PC-3 (cell line): Measurements from ENCODE around the gene FAM209B. TPM values are rescaled to one million over a fixed set of nuclear protein-coding genes. Genes with fewer than 3 reads are reported as not detected.
A peak's percentile ranks its signal among the peaks of the same experiment; 100 is the strongest.

Source experiments
- ATAC-seq: fragments of 200-7000 bp; cut with Tn5 transposase; 2 replicates; pipeline ENCODE4 v1.9.1; 2020; ENCODE audit warnings: mild to moderate bottlenecking, moderate library complexity
- BruUV-seq: library from RNA; stranded (reverse); fragments of 400-500 nt; replicated peaks from 2 replicates; lab custom pipeline; 2021; lab: Mats Ljungman, UMichigan
- CTCF ChIA-PET: fragments of 300-600 bp; sonication (Branson Sonifier 250); formaldehyde crosslinking; loops from one replicate; lab custom pipeline; 2022; ENCODE audit warnings: antibody characterized with exemption; lab: Charles Lee
- POLR2A ChIA-PET: fragments of 300-600 bp; sonication (Branson Sonifier 250); formaldehyde crosslinking; loops from one replicate; lab custom pipeline; 2022; ENCODE audit warnings: antibody characterized with exemption; ENCODE audit not compliant: unreplicated experiment; lab: Charles Lee
- DNase-seq: peaks from one replicate; pipeline ENCODE4 v3.0.0-alpha.2; 2015
- H2AFZ ChIP-seq: fragments of 300-600 bp; sonication (generic); 2 replicates; pipeline ENCODE4 v1.6.0; 2016; ENCODE audit warnings: antibody characterized with exemption, low read length
- H3F3A ChIP-seq: fragments of 300-600 bp; sonication (generic); one replicate; pipeline ENCODE4 v1.6.0; 2017; ENCODE audit warnings: antibody characterized with exemption, low read length, control low read depth, mild to moderate bottlenecking; ENCODE audit not compliant: unreplicated experiment
- H3K27ac ChIP-seq: fragments of 300-600 bp; sonication (generic); 2 replicates; pipeline ENCODE4 v1.5.1; 2016; ENCODE audit warnings: mild to moderate bottlenecking, low read length
- H3K27me3 ChIP-seq: fragments of 300-600 bp; sonication (generic); 2 replicates; pipeline ENCODE4 v1.6.1; 2016; ENCODE audit warnings: low read length, mixed read lengths
- H3K36me3 ChIP-seq: fragments of 300-600 bp; sonication (generic); 2 replicates; pipeline ENCODE4 v1.6.1; 2016; ENCODE audit warnings: low read depth, mixed run types, low read length, mixed read lengths
- H3K4me1 ChIP-seq: fragments of 300-600 bp; sonication (generic); 2 replicates; pipeline ENCODE4 v1.5.1; 2016; ENCODE audit warnings: low read length; ENCODE audit not compliant: insufficient read depth
- H3K4me2 ChIP-seq: fragments of 300-600 bp; sonication (generic); 2 replicates; pipeline ENCODE4 v1.6.0; 2016; ENCODE audit warnings: low read length
- H3K4me3 ChIP-seq: fragments of 300-600 bp; sonication (generic); 2 replicates; pipeline ENCODE4 v1.5.1; 2016; ENCODE audit warnings: mild to moderate bottlenecking, low read length, mixed read lengths
- H3K79me2 ChIP-seq: fragments of 300-600 bp; sonication (generic); 2 replicates; pipeline ENCODE4 v1.6.1; 2017; ENCODE audit warnings: low read length, mixed read lengths
- H3K9ac ChIP-seq: fragments of 300-600 bp; sonication (generic); 2 replicates; pipeline ENCODE4 v1.6.0; 2016; ENCODE audit warnings: mild to moderate bottlenecking, low read length
- H3K9me2 ChIP-seq: fragments of 300-600 bp; sonication (generic); replicated peaks from 2 replicates; pipeline ENCODE4 v1.6.1; 2016; ENCODE audit warnings: mixed run types, low read length, mixed read lengths
- H3K9me3 ChIP-seq: fragments of 300-600 bp; sonication (generic); 2 replicates; pipeline ENCODE4 v1.6.1; 2016; ENCODE audit warnings: low read length, mixed read lengths
- H4K20me1 ChIP-seq: fragments of 300-600 bp; sonication (generic); 2 replicates; pipeline ENCODE4 v1.6.1; 2016; ENCODE audit warnings: low read length, mixed read lengths
- EZH2 ChIP-seq: fragments of 300-600 bp; sonication (generic); IDR thresholded peaks from one replicate; pipeline ENCODE4 v1.6.1; 2017; ENCODE audit warnings: antibody characterized with exemption, mild to moderate bottlenecking, low read length; ENCODE audit not compliant: unreplicated experiment
- EZH2phosphoT487 ChIP-seq: fragments of 300-600 bp; sonication (generic); IDR thresholded peaks from 2 replicates; pipeline ENCODE4 v1.6.1; 2018; ENCODE audit warnings: mild to moderate bottlenecking, antibody characterized with exemption, low read length, borderline replicate concordance
- intact Hi-C: fragments of 100-400 bp; cut with micrococcal nuclease; formaldehyde crosslinking; loops from 2 replicates; pipeline ENCODE4 v1.9.0; 2023
- total RNA-seq: library from RNA; depleted of rRNA; stranded (reverse); fragments of >200 nt; gene quantifications from 2 replicates; pipeline ENCODE4 v1.2.3, GENCODE V29; 2014
- TF ChIP-seq, protein P1 (sequence below): fragments of 300-600 bp; sonication (generic); conservative IDR thresholded peaks from 2 replicates; pipeline ENCODE4 v1.5.1; 2017; ENCODE audit warnings: antibody characterized with exemption, low read depth, mild to moderate bottlenecking, low read length

FAM209B gene
- total RNA-seq, 1 experiment from 2014 or later = 0.58 TPM

DNA sequence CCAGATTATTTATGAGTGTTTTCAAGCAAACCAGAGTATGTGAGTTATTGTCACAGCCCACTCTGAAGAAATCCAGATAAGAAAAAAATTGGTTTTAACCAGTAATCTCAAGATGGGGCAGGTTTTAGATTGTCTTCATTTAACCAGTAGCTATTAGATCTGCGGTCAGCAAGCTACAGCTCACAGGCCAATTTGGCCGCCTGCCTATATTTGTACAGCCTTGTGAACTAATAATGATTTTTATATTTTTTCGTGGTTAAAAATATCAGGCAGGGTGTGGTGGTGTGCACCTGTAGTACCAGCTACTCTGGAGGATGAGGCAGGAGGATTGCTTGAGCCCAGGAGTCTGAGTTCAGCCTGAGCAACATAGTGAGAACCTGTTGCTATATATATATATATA is 5.0 kb downstream of the FAM209B start:
- peak; percentile 51 for ATAC-seq
- Histone ChIP-seq H4K20me1 (no peaks in the 10 kb centered on the region), H3F3A (no peaks in the 10 kb centered on the region), H2AFZ (no peak overlapping the region), H3K79me2 (no peaks in the 10 kb centered on the region), H3K9me2 (no peaks in the 10 kb centered on the region), H3K4me2 (no peak overlapping the region), H3K4me3 (no peak overlapping the region), H3K4me1 (no peaks in the 10 kb centered on the region), H3K36me3 (no peaks in the 10 kb centered on the region), H3K9ac (no peak overlapping the region), H3K27ac (no peak overlapping the region), H3K27me3 (no peaks in the 10 kb centered on the region), H3K9me3 (no peaks in the 10 kb centered on the region)
- intact Hi-C loops = no loop called here
- ChIA-PET CTCF (interaction anchor here (0.6 kb wide), 1 partner anchor 12 kb away, joined by 3 read pairs; no protein-coding TSS in a partner anchor), POLR2A (interaction anchor here (0.6 kb wide), 1 partner anchor 42 kb away, joined by 3 read pairs; no protein-coding TSS in a partner anchor)
- DNase-seq = peak; percentile 42
- no peak for TF ChIP-seq EZH2
- no peak for TF ChIP-seq EZH2phosphoT487
- TF ChIP-seq, protein P1, sequence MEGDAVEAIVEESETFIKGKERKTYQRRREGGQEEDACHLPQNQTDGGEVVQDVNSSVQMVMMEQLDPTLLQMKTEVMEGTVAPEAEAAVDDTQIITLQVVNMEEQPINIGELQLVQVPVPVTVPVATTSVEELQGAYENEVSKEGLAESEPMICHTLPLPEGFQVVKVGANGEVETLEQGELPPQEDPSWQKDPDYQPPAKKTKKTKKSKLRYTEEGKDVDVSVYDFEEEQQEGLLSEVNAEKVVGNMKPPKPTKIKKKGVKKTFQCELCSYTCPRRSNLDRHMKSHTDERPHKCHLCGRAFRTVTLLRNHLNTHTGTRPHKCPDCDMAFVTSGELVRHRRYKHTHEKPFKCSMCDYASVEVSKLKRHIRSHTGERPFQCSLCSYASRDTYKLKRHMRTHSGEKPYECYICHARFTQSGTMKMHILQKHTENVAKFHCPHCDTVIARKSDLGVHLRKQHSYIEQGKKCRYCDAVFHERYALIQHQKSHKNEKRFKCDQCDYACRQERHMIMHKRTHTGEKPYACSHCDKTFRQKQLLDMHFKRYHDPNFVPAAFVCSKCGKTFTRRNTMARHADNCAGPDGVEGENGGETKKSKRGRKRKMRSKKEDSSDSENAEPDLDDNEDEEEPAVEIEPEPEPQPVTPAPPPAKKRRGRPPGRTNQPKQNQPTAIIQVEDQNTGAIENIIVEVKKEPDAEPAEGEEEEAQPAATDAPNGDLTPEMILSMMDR = no peak
- no TSS peak for BruUV-seq

DNA sequence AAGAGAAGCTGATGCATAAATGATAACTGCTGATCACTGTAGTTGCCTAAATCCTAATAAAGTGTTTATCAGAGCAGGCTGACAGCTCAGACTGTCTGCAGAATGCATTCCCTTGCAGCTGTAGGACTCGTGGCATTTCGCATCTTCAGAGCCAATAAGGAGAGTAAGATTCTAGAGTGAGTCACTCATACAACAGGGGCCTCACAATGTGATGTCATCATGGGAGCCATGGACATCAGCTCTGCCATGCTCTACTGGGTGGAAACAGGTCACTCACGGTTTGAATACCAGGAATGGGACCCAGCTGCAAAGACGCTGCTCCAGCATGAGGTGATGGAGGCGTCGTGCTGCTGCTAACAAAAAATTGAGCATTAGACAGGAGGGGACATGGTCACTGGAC is 7.4 kb downstream of the FAM209B start:
- ChIA-PET CTCF (no interaction called here), POLR2A (interaction anchor here (0.6 kb wide), 1 partner anchor 439 kb away, joined by 6 read pairs; no protein-coding TSS in a partner anchor)
- H3K4me1 ChIP-seq = no peaks in the 10 kb centered on the region
- DNase-seq (no peak), ATAC-seq (no peak)
- H3K4me2 ChIP-seq = no peak overlapping the region
- no peaks in the 10 kb centered on the region for H3K79me2 ChIP-seq
- H3K27ac ChIP-seq = no peak overlapping the region
- no peaks in the 10 kb centered on the region for H3K9me3 ChIP-seq
- no peak overlapping the region for H2AFZ ChIP-seq
- no peaks in the 10 kb centered on the region for H3K27me3 ChIP-seq
- intact Hi-C loops = no loop called here
- TF ChIP-seq EZH2 (no peak), EZH2phosphoT487 (no peak)
- TF ChIP-seq, protein P1 = no peak
- H3K36me3 ChIP-seq = no peaks in the 10 kb centered on the region
- BruUV-seq = no TSS peak
- no peak overlapping the region for H3K4me3 ChIP-seq
- H3F3A ChIP-seq = no peaks in the 10 kb centered on the region
- H4K20me1 ChIP-seq = no peaks in the 10 kb centered on the region
- H3K9ac ChIP-seq = no peak overlapping the region
- no peaks in the 10 kb centered on the region for H3K9me2 ChIP-seq

DNA sequence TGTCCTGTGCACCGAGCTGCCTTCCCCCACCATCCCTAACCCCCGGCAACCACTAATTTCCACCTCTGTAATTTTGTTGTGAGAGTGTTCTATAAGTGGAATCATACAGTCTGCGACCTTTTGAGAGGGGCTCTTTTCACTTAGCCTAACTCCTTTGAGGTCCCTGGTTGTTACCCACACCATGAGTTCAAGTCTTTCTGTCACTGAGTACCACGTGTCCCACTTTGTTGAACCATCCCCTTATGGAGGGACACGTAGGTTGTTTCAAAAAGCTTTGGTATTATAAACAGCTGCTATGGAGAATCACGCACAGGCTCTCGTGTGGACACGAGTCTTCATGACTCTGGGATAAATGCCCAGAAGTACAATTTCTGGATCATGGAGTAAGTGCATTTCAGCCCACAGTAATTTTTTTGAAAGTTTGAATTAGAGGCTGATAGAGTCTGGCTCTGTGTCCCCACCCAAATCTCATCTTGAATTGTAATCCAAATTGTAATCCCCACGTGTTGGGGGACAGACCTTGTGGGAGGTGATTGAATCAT is 9.5 kb downstream of the FAM209B start:
- no peaks in the 10 kb centered on the region for H3K9me2 ChIP-seq
- intact Hi-C loops = no loop called here
- H3K27ac ChIP-seq = no peak overlapping the region
- H3F3A ChIP-seq = no peaks in the 10 kb centered on the region
- ATAC-seq (no peak), DNase-seq (no peak)
- H3K27me3 ChIP-seq = no peaks in the 10 kb centered on the region
- H2AFZ ChIP-seq = no peak overlapping the region
- no peak overlapping the region for H3K4me2 ChIP-seq
- no peaks in the 10 kb centered on the region for H3K9me3 ChIP-seq
- POLR2A ChIA-PET = no interaction called here
- no peaks in the 10 kb centered on the region for H3K4me1 ChIP-seq
- H3K9ac ChIP-seq = no peak overlapping the region
- no peaks in the 10 kb centered on the region for H3K79me2 ChIP-seq
- no TSS peak for BruUV-seq
- TF ChIP-seq EZH2phosphoT487 = no peak
- no peak for TF ChIP-seq EZH2
- TF ChIP-seq, protein P1 = no peak
- H4K20me1 ChIP-seq = no peaks in the 10 kb centered on the region
- CTCF ChIA-PET = no interaction called here
- H3K36me3 ChIP-seq = no peaks in the 10 kb centered on the region
- no peak overlapping the region for H3K4me3 ChIP-seq
